GM23248 (cell line): Measurements from ENCODE around the gene TRAPPC2L.

Experiments used
- EZH2 ChIP-seq: fragments of 200-600 bp; sonication (generic); IDR thresholded peaks from 2 replicates; pipeline ENCODE4 v1.6.1; 2018; ENCODE audit warnings: antibody characterized with exemption, mild to moderate bottlenecking; ENCODE audit not compliant: insufficient read depth, poor library complexity, severe bottlenecking
- EZH2phosphoT487 ChIP-seq: fragments of 200-600 bp; sonication (generic); IDR thresholded peaks from 2 replicates; pipeline ENCODE4 v1.6.1; 2018; ENCODE audit warnings: antibody characterized with exemption, moderate library complexity, mild to moderate bottlenecking, low read depth; ENCODE audit not compliant: insufficient read depth

DNA sequence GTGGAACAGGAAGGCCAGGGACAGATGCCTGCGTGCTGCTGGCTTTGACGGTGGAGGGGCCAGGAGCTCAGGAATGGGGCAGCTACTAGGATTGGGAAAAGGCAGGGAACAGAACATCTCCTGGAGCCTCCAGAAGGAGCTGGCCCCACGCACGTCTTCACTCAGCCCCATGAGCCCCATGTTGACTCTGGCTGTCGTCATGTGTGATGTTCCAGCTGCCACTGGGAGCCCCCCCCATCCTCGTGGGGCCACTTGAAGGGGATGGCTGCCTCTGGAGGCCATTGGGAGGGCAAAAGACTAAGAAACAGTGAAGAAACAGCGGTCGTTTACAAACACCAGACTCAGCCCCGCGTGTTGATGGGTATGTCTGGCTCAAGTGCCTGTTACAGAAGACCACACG is 26.7 kb upstream of the TRAPPC2L start:
- no peak for TF ChIP-seq EZH2phosphoT487
- TF ChIP-seq EZH2, result no peak
